Esophagus muscularis mucosa (tissue), 4 donors: Measurements from ENCODE around the gene SPTBN1.

ENCODE experiments used
- EP300 ChIP-seq: sonication (generic); formaldehyde crosslinking; IDR thresholded peaks from one replicate; pipeline ENCODE4 v1.6.1; 2017; ENCODE audit warnings: antibody characterized with exemption
- POLR2A ChIP-seq: fragments of 450-650 bp; IDR thresholded peaks from one replicate; pipeline ENCODE4 v1.6.1; 2017; ENCODE audit warnings: antibody characterized with exemption, moderate library complexity, mild to moderate bottlenecking, low read depth
- POLR2AphosphoS5 ChIP-seq, 2 donors: sonication (generic); formaldehyde crosslinking; IDR thresholded peaks; one replicate each; pipeline ENCODE4 v1.6.1; 2017; ENCODE audit warnings: antibody characterized with exemption in 2 of 2
- TF ChIP-seq, protein P1 (sequence below), 3 experiments: fragments of 200-600 bp in 2 of 3; fragments of 450-650 bp in 1 of 3; sonication (generic) in 2 of 3; IDR thresholded peaks; one replicate each; pipeline ENCODE4 v1.5.1; 2017 to 2019; ENCODE audit warnings: antibody characterized with exemption in 3 of 3, mild to moderate bottlenecking in 2 of 3, moderate library complexity in 1 of 3

- TF ChIP-seq POLR2A (peak; percentile 45), EP300 (no peak), POLR2AphosphoS5 (IDR thresholded peaks at IDR 0.05) (peak; percentile 74 to 95)
- TF ChIP-seq, protein P1, sequence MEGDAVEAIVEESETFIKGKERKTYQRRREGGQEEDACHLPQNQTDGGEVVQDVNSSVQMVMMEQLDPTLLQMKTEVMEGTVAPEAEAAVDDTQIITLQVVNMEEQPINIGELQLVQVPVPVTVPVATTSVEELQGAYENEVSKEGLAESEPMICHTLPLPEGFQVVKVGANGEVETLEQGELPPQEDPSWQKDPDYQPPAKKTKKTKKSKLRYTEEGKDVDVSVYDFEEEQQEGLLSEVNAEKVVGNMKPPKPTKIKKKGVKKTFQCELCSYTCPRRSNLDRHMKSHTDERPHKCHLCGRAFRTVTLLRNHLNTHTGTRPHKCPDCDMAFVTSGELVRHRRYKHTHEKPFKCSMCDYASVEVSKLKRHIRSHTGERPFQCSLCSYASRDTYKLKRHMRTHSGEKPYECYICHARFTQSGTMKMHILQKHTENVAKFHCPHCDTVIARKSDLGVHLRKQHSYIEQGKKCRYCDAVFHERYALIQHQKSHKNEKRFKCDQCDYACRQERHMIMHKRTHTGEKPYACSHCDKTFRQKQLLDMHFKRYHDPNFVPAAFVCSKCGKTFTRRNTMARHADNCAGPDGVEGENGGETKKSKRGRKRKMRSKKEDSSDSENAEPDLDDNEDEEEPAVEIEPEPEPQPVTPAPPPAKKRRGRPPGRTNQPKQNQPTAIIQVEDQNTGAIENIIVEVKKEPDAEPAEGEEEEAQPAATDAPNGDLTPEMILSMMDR (IDR thresholded peaks at IDR 0.05): peak in 1 of 3 experiments; percentile 19
Observed at GRCh38 chr2:54455563-54456361, at the start of gene SPTBN1.
